Measurements from ENCODE around the gene SLC26A2.
A peak's percentile ranks its signal among the peaks of the same experiment; 100 is the strongest.
"Not testable (repeated sequence)": the region's sequence is repeated elsewhere in the genome, so short reads cannot be mapped to it uniquely, and the experiment has no call there.

Gene SLC26A2

DNA sequence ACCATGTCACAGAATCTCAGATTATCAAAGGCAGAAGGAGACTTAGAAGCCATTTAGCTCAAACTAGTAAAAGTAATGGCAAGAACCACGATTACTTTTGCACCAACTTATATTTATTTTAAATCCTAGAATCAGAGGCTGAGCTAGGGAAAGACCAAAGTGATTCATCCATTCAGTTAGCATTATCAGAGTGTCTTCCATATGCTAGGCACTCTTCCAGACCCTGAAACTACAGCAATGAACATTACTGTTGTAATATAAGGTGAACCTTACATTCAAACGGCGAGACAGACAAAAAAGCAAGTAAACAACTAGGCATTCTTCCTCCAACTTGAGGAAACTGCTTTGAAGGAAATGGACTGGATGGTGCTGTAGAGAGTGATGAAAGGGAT lies 23.9 kb upstream of the SLC26A2 start:
- no peak for DNase-seq (ENCODE audit: low read depth in 2 of 2)

- no peak for DNase-seq (ENCODE audit: low read depth in 2 of 2)
Measured at GRCh38 chr5:149937610-149938009, 22.9 kb upstream of the SLC26A2 start.

DNA sequence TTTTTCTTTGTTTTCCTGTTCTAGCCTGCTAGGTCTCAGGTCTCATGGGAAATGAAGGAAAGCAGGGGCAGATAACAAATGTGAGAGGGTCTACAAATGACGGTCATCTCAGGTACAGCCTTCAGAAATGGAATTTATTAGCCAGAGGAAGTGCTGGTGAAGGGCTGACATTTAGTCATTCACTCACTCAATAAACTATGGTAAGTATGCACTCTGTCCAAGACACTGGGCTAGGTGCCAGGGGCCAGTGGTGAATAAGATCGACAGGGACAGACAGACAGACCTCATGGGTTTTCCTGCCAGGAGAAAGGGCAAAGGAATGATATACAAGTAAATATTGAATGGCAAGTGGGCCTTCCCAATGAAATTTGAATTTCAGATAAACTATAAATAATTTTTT lies 22.3 kb upstream of the SLC26A2 start:
- DNase-seq (ENCODE audit: low read depth in 2 of 2), result no peak

GRCh38 chr5:149938791-149939358 lies 21.7 kb upstream of the SLC26A2 start:
- DNase-seq (ENCODE audit: low read depth in 2 of 2), result no peak

GRCh38 chr5:149939546-149939945 lies 21.0 kb upstream of the SLC26A2 start:
- DNase-seq (ENCODE audit: low read depth in 2 of 2), result no peak

GRCh38 chr5:149940077-149940574 lies 20.4 kb upstream of the SLC26A2 start:
- no peak for DNase-seq (ENCODE audit: low read depth in 2 of 2)

- DNase-seq (ENCODE audit: low read depth in 2 of 2), result no peak
Measured at GRCh38 chr5:149940941-149941644, 19.5 kb upstream of the SLC26A2 start.

DNA sequence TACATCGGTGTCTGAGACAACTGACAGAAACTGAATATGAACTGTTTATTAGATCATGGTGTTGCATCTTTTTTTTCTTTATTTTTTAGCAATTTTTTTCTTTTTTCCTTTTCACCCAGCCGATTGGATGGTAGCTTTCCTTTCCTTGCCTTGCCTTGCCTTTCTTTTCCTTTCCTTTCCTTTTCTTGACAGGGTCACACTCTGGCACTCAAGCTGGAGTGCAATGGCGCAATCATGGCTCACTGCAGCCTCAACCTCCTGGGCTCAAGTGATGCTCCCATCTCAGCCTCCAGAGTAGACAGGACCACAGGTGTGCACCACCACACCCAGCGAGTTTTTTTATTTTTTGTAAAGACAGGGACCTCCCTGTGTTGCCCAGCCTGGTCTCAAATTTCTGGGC lies 18.8 kb upstream of the SLC26A2 start:
- DNase-seq (ENCODE audit: low read depth in 2 of 2), result no peak

- no peak for DNase-seq (ENCODE audit: low read depth in 2 of 2)
Measured at GRCh38 chr5:149942199-149942598, 18.4 kb upstream of the SLC26A2 start.

- not testable (repeated sequence) for DNase-seq (ENCODE audit: low read depth in 2 of 2)
Measured at GRCh38 chr5:149942741-149943169, 17.8 kb upstream of the SLC26A2 start.

DNA sequence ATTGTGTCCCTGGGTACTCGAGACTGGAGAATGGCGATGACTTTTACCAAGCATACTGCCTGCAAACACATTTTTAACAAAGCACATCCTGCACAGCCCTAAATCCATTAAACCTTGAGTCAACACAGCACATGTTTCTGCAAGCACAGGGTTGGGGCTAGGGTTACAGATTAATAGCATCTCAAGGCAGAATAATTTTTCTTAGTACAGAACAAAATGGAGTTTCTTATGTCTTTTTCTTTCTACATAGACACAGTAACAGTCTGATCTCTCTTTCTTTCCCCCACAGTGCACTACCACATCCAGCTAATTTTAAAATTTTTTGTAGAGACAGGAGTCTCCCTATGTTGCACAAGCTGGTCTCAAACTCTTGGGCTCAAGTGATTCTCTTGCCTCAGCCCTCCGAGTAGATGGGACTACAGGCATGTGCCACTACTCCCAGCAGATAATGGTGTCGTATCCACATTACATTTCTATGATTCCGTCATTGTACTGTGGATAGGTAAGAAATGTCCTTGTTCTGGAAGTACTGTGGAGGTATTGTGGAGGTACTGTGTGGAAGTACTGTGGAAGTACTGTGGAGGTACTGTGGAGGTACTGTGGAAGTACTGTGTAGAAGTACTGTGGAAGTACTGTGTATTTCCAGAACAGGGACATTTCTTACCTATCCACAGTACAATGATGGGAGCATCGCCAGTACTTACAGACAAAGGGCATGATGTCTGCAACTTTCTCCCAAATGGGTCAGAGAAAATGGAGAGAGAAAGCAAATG lies 17.2 kb upstream of the SLC26A2 start:
- not testable (repeated sequence) for DNase-seq (ENCODE audit: low read depth in 2 of 2)

DNA sequence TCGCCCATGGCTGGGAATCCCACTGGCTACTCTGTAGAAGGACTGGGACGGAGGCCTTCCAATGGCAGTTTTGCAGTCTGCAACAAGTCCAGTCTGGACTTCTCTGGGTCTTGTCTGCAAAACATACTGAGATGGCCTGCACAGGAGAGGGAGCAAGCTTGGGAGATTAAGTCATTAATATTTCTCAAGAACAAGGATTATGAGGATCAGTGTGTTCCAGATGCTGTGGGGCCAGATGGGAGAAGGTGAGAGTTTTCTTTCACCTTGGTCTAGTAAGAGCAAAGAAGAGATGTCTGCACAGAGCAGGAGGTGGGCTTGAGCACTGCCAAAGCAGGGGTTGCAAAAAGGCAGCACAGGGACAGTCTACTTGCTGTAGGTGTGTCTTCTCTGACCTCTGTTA lies 15.9 kb upstream of the SLC26A2 start, which contains the start of gene PDE6A:
Gene PDE6A, minus strand, starts transcription at position 128 of the 400 bp plus-strand sequence. Its CDS starts 120 bp downstream, at position 8.
- DNase-seq (ENCODE audit: low read depth in 2 of 2), result no peak

- no peak for DNase-seq (ENCODE audit: low read depth in 2 of 2)
Measured at GRCh38 chr5:149946118-149946517, 14.4 kb upstream of the SLC26A2 start.

GRCh38 chr5:149948993-149949392 lies 11.6 kb upstream of the SLC26A2 start:
- no peak for DNase-seq (ENCODE audit: low read depth in 2 of 2)

- no peak for DNase-seq (ENCODE audit: low read depth in 2 of 2)
Measured at GRCh38 chr5:149951138-149951749, 9.3 kb upstream of the SLC26A2 start.

DNA sequence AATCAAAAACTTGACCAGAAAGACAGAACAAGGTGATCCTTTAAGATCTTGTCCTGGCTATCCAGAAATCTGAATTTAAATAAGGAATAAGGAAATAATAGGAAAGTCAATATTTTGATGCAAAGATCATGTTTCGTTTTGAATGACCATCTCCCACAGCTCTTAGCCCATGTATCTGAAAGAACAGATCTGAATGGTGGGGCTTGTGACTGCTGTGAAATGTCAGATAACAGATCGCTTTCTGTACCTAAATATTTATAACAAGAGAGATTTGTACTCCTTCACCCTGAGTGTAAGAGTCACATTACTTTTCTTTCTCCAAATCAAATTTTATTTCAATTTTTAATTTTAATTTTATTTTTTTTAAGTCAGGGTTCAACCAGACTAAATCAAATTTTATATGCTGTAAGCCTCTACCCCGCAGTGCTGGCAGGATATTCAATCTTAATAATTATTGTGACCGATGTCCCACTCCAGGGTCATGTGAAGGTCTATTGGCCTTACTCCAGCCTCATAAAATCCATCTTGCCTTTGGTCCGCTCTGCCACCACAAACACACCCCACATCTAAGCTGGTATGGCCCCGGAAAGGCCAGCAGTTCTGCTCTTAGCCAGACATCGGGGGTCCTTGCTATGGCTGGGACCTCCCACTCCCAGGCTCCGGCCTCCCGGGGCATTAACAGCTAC lies 7.0 kb upstream of the SLC26A2 start:
- no peak for DNase-seq (ENCODE audit: low read depth in 2 of 2)

GRCh38 chr5:149954798-149955197 lies 5.8 kb upstream of the SLC26A2 start:
- no peak for DNase-seq (ENCODE audit: low read depth in 2 of 2)

- no peak for DNase-seq (ENCODE audit: low read depth in 2 of 2)
Measured at GRCh38 chr5:149956685-149957084, 3.9 kb upstream of the SLC26A2 start.

DNA sequence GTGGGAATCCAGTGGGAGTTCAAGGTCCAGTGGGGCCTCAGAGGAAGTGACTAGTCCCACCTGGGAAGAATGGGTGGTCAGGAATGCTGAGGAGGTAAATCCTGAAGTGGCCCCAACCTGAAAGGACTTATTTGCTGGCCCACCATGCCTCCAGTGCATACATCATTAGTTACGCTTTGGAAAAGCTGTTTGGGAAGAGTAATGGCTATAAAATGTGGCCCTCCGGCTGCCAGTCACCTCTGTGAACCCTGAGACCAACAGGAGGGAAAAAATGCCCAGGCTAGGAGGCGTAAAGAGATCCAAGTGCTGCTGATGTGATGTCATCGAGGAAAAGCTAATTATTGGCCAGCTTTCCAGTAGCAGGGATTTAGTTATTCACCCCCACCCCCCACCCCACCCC lies 2.7 kb upstream of the SLC26A2 start:
- no peak for DNase-seq (ENCODE audit: low read depth in 2 of 2)

DNA sequence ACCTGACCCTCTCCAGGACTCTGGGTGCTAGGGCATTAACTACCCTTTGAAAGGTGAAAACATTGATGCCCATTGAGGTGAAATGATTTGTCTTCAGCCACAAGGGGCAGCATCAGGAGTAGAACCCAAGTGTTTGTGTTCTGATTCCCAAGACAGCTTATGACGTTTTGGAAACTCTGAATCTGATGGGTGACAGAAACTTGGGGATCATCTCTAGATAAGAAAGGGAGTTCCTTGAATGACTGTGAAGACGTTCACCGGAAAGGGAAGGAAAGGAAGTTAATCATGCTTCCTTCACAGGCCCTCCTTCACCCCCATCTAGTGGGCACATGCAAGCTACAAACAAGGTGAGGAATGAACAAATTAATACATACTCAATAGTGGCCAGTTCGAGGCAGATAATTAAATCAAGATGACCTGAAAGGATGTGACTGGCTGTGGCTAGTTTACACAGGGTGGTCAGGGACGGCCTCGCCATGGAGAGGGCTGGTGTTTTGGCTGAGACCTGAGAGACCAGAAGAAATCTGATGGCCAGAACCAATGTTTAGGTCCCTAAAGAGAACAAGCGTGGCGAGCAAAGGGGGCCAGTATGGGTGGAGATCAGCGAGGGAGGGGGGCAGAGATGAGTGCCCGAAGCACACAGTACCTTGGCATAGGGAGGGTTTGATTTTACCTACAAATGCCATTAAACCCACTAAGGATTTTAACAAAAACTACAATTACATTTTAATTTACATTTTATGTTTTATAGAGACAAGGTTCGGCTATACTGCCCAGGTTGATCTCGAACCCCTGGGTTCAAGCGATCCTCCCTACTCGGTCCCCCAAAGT lies 937 bp upstream of the SLC26A2 start:
- DNase-seq (ENCODE audit: low read depth in 2 of 2), result peak; percentile 2 to 42
